GM19238 (cell line): ENCODE results near the gene KHSRP.
A peak's percentile ranks its signal among the peaks of the same experiment; 100 is the strongest.

ENCODE experiments used
- DNase-seq: peaks from one replicate; pipeline ENCODE4 v3.0.0; 2011; ENCODE audit warnings: low spot score; ENCODE audit not compliant: insufficient read length

Gene KHSRP

GRCh38 chr19:6424195-6424938 is at the start of gene KHSRP:
Gene KHSRP, minus strand, starts transcription at chr19:6424811. Its CDS starts 110 bp downstream, at chr19:6424701.
- DNase-seq = peak; percentile 47

- no peak for DNase-seq
These were observed 49.0 kb upstream of the KHSRP start for GRCh38 chr19:6473647-6474046.

GRCh38 chr19:6472713-6473112 is 48.1 kb upstream of the KHSRP start:
- DNase-seq = no peak

- no peak for DNase-seq
These were observed 46.5 kb upstream of the KHSRP start for GRCh38 chr19:6471076-6471475.

GRCh38 chr19:6470173-6470572 is 45.6 kb upstream of the KHSRP start:
- DNase-seq = no peak

- DNase-seq = no peak
These were observed 42.8 kb upstream of the KHSRP start for GRCh38 chr19:6467384-6467783.

GRCh38 chr19:6466526-6467248 is 42.1 kb upstream of the KHSRP start:
- DNase-seq = no peak

GRCh38 chr19:6465663-6466062 is 41.1 kb upstream of the KHSRP start:
- DNase-seq = no peak

GRCh38 chr19:6465006-6465405 is 40.4 kb upstream of the KHSRP start:
- DNase-seq = no peak

- no peak for DNase-seq
These were observed 39.7 kb upstream of the KHSRP start, which contains the start of gene CRB3 for GRCh38 chr19:6464070-6464873. Gene CRB3, plus strand, starts transcription at chr19:6464271. Its CDS starts 431 bp downstream, at chr19:6464702.

- peak; percentile 94 for DNase-seq
These were observed 35.7 kb upstream of the KHSRP start for GRCh38 chr19:6460099-6460884.

- DNase-seq = peak; percentile 83
These were observed 34.9 kb upstream of the KHSRP start, which contains the start of gene SLC25A23 for GRCh38 chr19:6459262-6460098. Gene SLC25A23, minus strand, starts transcription at chr19:6459792. Its CDS starts 164 bp downstream, at chr19:6459628.

- no peak for DNase-seq
These were observed 34.2 kb upstream of the KHSRP start for GRCh38 chr19:6458695-6459261.

- DNase-seq = no peak
These were observed 33.5 kb upstream of the KHSRP start for GRCh38 chr19:6457958-6458694.

- DNase-seq = no peak
These were observed 31.3 kb upstream of the KHSRP start for GRCh38 chr19:6455924-6456323.

GRCh38 chr19:6453951-6454565 is 29.4 kb upstream of the KHSRP start:
- no peak for DNase-seq

- DNase-seq = no peak
These were observed 28.3 kb upstream of the KHSRP start for GRCh38 chr19:6452899-6453298.

GRCh38 chr19:6452223-6452614 is 27.6 kb upstream of the KHSRP start:
- no peak for DNase-seq
